Astrocyte of the cerebellum (primary cell): ENCODE results near the gene HIP1.
"Not testable (repeated sequence)": the region's sequence is repeated elsewhere in the genome, so short reads cannot be mapped to it uniquely, and the experiment has no call there.

Source experiments
- DNase-seq: peaks from one replicate; pipeline ENCODE4 v3.0.0-alpha.2; 2011; ENCODE audit warnings: low read depth
- H3K4me3 ChIP-seq: 2 replicates; pipeline ENCODE4 v1.5.1; 2011; ENCODE audit warnings: mild to moderate bottlenecking, low read depth, low read length, moderate library complexity
- in situ Hi-C: cut with HindIII; loops from 2 replicates; pipeline ENCODE4 v1.10.0; 2017; ENCODE audit warnings: low sequenced_read_pairs
- TF ChIP-seq, protein P1 (sequence below): IDR thresholded peaks from 2 replicates; pipeline ENCODE4 v1.5.1; 2012; ENCODE audit warnings: low read length, low read depth, moderate library complexity, mild to moderate bottlenecking; ENCODE audit errors: missing control alignments

HIP1 gene

DNA sequence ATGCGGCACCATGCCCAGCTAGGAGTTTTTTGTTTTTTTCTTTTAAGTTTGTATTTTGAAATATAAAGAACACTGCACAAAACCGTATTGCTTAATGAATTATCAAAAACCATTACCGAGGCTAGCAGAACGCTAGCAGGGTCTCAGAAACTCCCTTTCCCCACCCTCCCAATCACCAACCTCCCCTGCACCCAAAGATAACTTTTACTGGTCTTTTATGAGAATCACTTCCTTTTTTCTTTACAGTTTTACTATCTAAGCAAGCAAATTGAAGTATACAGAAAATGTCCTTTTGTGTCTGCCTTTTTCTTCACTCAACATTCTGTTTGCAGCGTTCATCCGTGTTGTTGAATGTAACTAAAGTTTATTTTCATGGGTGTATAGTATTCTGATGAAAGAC lies 13.4 kb downstream of the HIP1 start:
- H3K4me3 ChIP-seq = no peak overlapping the region
- TF ChIP-seq, protein P1, sequence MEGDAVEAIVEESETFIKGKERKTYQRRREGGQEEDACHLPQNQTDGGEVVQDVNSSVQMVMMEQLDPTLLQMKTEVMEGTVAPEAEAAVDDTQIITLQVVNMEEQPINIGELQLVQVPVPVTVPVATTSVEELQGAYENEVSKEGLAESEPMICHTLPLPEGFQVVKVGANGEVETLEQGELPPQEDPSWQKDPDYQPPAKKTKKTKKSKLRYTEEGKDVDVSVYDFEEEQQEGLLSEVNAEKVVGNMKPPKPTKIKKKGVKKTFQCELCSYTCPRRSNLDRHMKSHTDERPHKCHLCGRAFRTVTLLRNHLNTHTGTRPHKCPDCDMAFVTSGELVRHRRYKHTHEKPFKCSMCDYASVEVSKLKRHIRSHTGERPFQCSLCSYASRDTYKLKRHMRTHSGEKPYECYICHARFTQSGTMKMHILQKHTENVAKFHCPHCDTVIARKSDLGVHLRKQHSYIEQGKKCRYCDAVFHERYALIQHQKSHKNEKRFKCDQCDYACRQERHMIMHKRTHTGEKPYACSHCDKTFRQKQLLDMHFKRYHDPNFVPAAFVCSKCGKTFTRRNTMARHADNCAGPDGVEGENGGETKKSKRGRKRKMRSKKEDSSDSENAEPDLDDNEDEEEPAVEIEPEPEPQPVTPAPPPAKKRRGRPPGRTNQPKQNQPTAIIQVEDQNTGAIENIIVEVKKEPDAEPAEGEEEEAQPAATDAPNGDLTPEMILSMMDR = no peak
- DNase-seq = no peak
- in situ Hi-C loops = no loop called here

DNA sequence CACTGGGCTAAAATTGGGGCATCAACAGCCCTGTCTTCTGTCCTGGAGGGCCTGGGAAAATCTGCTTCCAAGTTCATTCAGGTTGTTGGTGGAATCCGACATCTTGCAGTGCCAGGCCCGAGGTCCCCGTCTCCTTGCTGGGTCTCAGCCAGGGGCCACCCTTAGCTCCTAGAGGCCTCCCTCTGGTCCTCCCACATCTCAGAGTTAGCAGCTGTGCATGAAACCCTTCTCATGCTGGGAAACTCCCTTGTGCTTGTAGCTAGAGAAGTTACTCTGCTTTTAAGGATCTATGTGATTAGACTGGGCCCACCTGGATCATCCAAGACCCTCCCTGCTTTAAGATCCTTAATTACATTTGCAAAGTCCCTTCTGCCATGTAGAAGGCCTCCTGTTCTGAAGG lies 15.3 kb downstream of the HIP1 start:
- no peak overlapping the region for H3K4me3 ChIP-seq
- TF ChIP-seq, protein P1 = no peak
- in situ Hi-C loops = no loop called here
- DNase-seq = no peak

DNA sequence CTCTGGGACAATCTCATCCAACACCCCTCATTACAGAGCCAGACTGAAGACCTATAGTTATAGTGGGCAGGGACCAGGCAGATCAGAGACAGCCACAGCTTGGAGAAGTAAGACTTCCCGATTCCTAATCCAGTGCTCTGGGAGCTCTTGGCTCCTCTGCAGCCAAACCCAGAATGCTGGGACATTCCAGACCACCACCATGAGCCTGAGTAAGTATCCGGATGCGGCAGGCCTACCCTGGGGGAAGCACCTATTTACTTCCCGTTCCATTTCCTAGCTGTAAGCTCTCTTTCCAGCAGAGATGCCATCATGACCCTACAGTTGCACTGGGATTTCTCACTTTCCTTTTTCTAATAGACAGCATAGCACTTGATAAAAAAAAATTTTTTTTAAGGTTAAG lies 16.4 kb downstream of the HIP1 start:
- H3K4me3 ChIP-seq = no peak overlapping the region
- in situ Hi-C loops = no loop called here
- no peak for DNase-seq
- TF ChIP-seq, protein P1 = no peak

DNA sequence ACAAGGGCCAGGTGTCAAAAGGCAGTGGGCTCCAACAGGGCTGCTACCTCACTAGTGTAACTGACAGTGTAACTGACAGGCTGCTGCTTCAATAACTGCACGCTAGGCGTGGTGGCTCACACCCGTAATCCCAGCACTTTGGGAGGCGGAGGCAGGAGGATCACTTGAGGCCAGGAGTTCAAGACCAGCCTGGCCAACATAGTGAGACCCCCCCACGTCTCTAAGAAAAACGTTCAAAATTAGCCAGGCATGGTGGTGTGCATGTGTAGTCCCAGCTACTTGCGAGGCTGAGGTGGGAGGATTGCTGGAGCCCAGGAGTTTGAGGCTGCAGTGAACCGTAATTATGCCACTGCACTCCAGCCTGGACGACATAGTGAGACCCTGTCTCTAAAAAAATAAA lies 16.8 kb downstream of the HIP1 start:
- in situ Hi-C loops, DNase-seq, H3K4me3 ChIP-seq: not testable (repeated sequence)

DNA sequence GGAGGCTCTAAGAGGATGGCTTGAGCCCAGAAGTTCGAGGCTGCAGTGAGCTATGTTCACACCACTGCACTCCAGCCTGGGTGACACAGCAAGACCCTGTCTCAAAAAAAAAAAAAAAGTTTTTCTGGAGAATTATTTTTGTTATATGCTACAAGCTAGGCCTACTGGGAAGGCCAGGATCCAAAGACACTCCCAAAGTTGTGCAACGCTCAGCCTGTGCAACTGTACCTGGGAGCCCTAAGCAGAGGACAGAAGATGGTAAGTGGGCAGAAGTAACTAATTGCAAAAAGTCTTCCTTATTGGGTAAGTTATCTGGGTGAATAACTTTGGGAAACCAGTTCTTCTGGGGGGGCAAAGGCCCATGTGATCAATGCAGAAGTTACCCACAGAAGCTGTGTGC lies 17.3 kb downstream of the HIP1 start:
- H3K4me3 ChIP-seq = no peak overlapping the region
- TF ChIP-seq, protein P1 = no peak
- no peak for DNase-seq
- in situ Hi-C loops = no loop called here

DNA sequence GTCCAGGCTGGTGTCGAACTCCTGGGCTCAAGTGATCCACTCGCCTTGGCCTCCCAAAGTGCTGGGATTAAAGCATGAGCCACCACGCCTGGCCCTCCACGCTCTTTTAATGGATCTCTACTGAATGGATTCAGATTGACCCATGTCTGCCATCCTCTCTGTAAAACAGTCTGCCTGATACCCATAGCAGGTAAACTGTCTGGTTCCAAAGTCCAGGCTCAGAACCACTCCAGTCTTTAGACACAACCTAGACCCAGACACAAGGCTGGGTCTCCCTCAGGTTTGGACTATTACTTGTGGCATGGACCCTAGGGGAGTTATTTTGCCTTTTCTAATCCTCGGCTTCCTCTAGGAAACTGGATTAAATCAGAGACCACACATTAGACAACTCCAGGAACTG lies 19.1 kb downstream of the HIP1 start:
- no peak overlapping the region for H3K4me3 ChIP-seq
- TF ChIP-seq, protein P1 = no peak
- DNase-seq = no peak
- in situ Hi-C loops = no loop called here

DNA sequence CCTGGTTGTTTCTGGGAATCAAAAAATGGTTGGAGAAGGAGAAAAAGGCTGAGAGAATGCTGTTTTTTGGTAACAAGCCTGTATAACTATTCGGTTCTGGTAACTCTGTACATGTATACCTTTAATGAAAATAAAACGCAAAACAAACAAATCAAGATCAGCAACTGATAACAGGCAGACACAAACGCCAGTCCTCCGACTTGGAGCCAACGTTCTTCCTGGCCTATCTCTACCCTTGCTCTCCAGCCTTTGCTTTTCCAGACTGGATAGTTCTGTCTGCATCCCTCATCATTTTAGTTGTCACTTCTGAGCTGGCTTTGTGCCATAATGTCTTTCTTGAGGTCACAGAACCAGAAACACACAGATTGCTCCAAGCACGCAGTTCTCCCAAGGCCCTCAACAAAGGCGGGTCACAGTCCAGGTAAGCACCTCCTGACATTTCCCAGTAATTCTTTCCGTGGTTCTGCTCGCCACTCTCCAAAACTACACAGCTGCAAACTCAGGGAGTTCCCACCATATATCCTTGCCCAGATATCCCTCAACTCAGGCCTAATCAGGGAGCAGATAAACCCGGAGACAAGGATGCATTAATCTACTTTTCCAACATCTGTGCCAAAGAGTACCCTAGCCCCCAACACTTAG lies 20.2 kb downstream of the HIP1 start:
- in situ Hi-C loops = no loop called here
- DNase-seq = no peak
- no peak overlapping the region for H3K4me3 ChIP-seq
- TF ChIP-seq, protein P1 = no peak

DNA sequence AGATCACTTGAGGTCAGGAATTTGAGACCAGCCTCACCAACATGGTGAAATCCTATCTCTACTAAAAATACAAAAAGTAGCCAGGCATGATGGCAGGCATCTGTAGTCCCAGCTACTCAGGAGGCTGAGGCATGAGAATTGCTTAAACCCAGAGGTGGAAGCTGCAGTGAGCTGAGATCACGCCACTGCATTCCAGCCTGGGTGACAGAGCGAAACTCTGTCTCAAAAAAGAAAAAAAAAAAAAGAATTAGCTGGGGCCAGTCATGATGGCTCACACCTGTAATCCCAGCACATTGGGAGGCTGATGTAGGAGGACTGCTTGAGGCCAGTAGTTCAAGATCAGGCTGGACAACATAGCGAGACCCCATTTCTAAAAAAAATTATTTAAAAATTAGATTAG lies 21.0 kb downstream of the HIP1 start:
- DNase-seq, in situ Hi-C loops, H3K4me3 ChIP-seq: not testable (repeated sequence)
